ENCODE results near the gene BEST4. TPM values are rescaled to one million over a fixed set of nuclear protein-coding genes. Genes with fewer than 3 reads are reported as not detected.

The BEST4 gene
- polyA plus RNA-seq, 1 donor from 2014 or later = not detected

DNA sequence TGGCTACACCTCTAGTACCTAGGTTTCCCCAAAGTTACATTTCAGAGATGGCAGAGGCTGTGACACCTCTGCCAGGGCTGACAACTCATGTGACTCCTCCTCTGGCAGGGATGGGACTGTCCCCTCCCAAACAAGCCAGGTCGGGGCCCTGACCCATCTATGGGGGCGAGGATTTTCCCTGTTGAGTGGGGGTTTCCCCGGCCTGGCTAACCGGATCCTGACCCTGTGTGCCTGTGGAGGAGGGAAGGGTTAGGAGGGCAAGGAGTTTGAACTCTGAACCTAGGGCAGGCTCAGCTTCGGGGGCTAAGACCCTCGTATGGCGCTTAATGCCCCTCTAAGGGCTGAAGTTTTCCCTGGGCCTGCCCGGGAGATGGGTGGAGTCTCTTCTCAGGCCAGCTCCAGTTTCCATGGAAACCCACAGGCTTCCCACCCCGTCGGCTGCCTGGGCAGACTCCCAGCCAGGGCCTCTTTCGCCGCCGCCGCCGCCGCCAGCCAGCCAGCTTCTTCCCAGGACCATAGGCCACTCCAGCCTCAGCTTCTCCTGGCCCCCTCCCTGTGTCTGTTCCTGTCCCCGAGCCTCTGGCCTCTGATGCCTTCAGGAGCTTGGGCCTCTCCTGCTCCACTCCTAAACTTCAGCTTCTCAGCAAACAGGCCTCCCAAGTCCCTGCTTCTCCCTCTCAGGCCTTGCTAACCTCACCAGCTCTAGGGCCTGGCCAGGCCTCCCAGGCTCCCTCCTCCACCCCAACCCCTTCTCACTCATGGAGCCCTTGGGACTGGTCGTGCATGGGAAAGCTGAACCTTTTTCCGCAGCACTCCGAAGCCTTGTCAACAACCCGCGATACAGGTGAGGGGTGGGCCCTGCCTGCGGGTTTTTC, 20.3 kb upstream of the BEST4 start, which contains the start of gene BTBD19:
BTBD19 (plus strand) TSS at position 461 of the 875 bp plus-strand sequence; CDS start at position 759, 298 bp downstream.
- TF ChIP-seq POLR2AphosphoS5 (IDR thresholded peaks at IDR 0.05) = no peak
- TF ChIP-seq EZH2 (IDR thresholded peaks at IDR 0.05; ENCODE audit: borderline replicate concordance, insufficient read depth, low read length, poor library complexity, severe bottlenecking) = no peak
- TF ChIP-seq RAD21 (conservative IDR thresholded peaks at IDR 0.05) = no peak
- no peak for TF ChIP-seq REST (IDR thresholded peaks at IDR 0.05; ENCODE audit: borderline replicate concordance)
- no peak for TF ChIP-seq TAF1 (IDR thresholded peaks at IDR 0.05; ENCODE audit: low read depth)
- TF ChIP-seq CTCF (IDR thresholded peaks at IDR 0.05; ENCODE audit: poor library complexity, severe bottlenecking) = no peak
- TF ChIP-seq MXI1 (conservative IDR thresholded peaks at IDR 0.05; ENCODE audit: poor library complexity, severe bottlenecking) = no peak
- no peak for TF ChIP-seq EP300 (conservative IDR thresholded peaks at IDR 0.05; ENCODE audit: poor library complexity, severe bottlenecking)
- no peak for TF ChIP-seq SMC3 (conservative IDR thresholded peaks at IDR 0.05; ENCODE audit: poor library complexity)
- Histone ChIP-seq H3K4me3 (ENCODE audit: low read length) (no peak within 1 kb of the TSS), H3K27me3 (ENCODE audit: insufficient read depth, low read depth, low read length) (no peaks in the 10 kb centered on the region), H2AFZ (ENCODE audit: low read depth, low read length) (no peak within 1 kb of the TSS), H3K27ac (ENCODE audit: low read length) (no peak within 1 kb of the TSS), H3K79me2 (replicated peaks; ENCODE audit: insufficient read depth, low read length) (no peaks in the 10 kb centered on the region), H3K36me3 (ENCODE audit: insufficient read depth, low read length) (no peaks in the 10 kb centered on the region), H3K9ac (ENCODE audit: low read length) (no peak within 1 kb of the TSS), H3K9me3 (ENCODE audit: low read length) (no peaks in the 10 kb centered on the region), H3K9me2 (ENCODE audit: insufficient read depth, low read length) (no peaks in the 10 kb centered on the region), H4K20me1 (ENCODE audit: insufficient read depth) (no peaks in the 10 kb centered on the region), H3F3A (ENCODE audit: insufficient read depth, low read length, poor library complexity, severe bottlenecking) (no peaks in the 10 kb centered on the region), H3K4me2 (ENCODE audit: low read length) (no peak within 1 kb of the TSS)

DNA sequence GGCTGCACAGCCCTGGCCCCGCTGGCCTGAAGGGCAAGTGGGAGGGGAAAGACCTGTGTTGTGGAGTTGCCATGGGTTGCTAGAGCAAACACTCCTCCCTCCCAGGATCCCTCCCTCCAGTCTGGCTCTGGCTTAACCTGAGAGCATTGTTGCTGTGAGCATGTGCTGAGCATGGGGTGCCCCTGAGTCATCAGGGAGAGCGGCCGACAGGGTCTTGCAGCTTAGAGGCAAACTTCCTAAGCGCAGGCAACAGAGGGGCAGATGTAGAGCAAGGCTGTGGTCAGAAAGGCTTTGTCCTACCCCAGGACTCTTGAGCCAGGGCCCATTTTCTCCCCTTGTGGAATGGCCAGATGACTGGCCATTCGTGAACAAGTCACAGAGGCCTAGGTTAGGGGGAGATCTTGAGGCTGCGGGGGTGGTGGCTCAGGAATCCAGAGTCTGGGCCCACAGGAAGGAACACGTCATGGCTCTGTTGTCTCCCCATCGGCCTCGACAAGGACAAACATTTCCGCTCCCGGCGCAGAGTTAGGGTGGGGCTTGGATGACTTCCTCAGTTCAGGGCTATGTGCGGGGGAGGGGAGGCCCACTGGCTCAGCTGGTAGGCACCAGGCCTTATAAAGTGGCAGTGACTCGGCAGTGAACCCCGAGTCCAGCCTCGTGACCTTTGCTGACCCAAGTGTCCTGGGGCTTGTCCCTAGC, 19.5 kb upstream of the BEST4 start:
- no peaks in the 10 kb centered on the region for H3F3A ChIP-seq (ENCODE audit: insufficient read depth, low read length, poor library complexity, severe bottlenecking)
- H3K79me2 ChIP-seq (replicated peaks; ENCODE audit: insufficient read depth, low read length) = no peaks in the 10 kb centered on the region
- H3K27me3 ChIP-seq (ENCODE audit: insufficient read depth, low read depth, low read length) = no peaks in the 10 kb centered on the region
- no peaks in the 10 kb centered on the region for H4K20me1 ChIP-seq (ENCODE audit: insufficient read depth)
- H3K9ac ChIP-seq (ENCODE audit: low read length) = no peak overlapping the region
- H3K9me3 ChIP-seq (ENCODE audit: low read length) = no peaks in the 10 kb centered on the region
- TF ChIP-seq REST (IDR thresholded peaks at IDR 0.05; ENCODE audit: borderline replicate concordance) (no peak), RAD21 (conservative IDR thresholded peaks at IDR 0.05) (no peak), EZH2 (IDR thresholded peaks at IDR 0.05; ENCODE audit: borderline replicate concordance, insufficient read depth, low read length, poor library complexity, severe bottlenecking) (no peak), CTCF (IDR thresholded peaks at IDR 0.05; ENCODE audit: poor library complexity, severe bottlenecking) (no peak), EP300 (conservative IDR thresholded peaks at IDR 0.05; ENCODE audit: poor library complexity, severe bottlenecking) (no peak), SMC3 (conservative IDR thresholded peaks at IDR 0.05; ENCODE audit: poor library complexity) (no peak), TAF1 (IDR thresholded peaks at IDR 0.05; ENCODE audit: low read depth) (no peak), POLR2AphosphoS5 (IDR thresholded peaks at IDR 0.05) (no peak), MXI1 (conservative IDR thresholded peaks at IDR 0.05; ENCODE audit: poor library complexity, severe bottlenecking) (no peak)
- no peak overlapping the region for H3K27ac ChIP-seq (ENCODE audit: low read length)
- no peak overlapping the region for H2AFZ ChIP-seq (ENCODE audit: low read depth, low read length)
- H3K9me2 ChIP-seq (ENCODE audit: insufficient read depth, low read length) = no peaks in the 10 kb centered on the region
- no peak overlapping the region for H3K4me2 ChIP-seq (ENCODE audit: low read length)
- no peaks in the 10 kb centered on the region for H3K36me3 ChIP-seq (ENCODE audit: insufficient read depth, low read length)
- no peak overlapping the region for H3K4me3 ChIP-seq (ENCODE audit: low read length)

Data from neural cell (in vitro differentiated cells).